ENCODE data around the gene DGKQ.

Gene DGKQ

DNA sequence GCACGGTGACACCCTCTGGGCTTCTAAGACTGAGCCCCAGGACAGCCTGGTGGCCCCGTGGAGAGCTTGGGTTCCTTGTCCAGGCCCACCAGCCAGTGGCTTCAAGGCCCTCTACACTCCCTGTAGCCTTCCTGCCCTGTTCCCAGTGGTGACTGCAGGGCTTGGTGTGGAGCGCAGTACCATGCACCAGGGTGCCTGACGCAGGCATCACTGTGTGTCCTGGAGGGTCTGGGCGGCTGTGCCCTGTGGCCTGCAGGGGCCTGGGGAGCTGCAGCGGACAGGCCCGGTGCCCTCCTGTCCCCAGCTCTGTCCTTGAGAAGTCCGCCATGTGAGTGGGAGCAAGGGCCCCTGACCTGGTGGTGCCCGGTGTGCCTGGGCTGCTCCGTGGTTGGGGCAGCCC is 42.4 kb upstream of the DGKQ start:
- Histone ChIP-seq H3K4me1 (peaks cover 0 to 35% (median 16%) of the 10 kb centered on the region in 4 donors), H3K4me3 (no peak overlapping the region), H3K36me3 (peaks cover 0 to 8% (median 0%) of the 10 kb centered on the region in 3 donors), H3K27ac (no peak overlapping the region), H3K27me3 (no peaks in the 10 kb centered on the region), H3K9me3 (no peaks in the 10 kb centered on the region)
- TF ChIP-seq CTCF (IDR thresholded peaks at IDR 0.05): no peak
- intact Hi-C loops (cut with DNase I; ENCODE audit: low total_unique reads): loop anchor here (10.0 kb wide), 1 partner anchor 231 kb away; no protein-coding TSS in a partner anchor
- DNase-seq: no peak

GRCh38 chr4:1015179-1015578 is 41.8 kb upstream of the DGKQ start:
- H3K36me3 ChIP-seq: peaks cover 0 to 8% (median 0%) of the 10 kb centered on the region in 3 donors
- peaks cover 0 to 41% (median 22%) of the 10 kb centered on the region in 4 donors for H3K4me1 ChIP-seq
- TF ChIP-seq CTCF (IDR thresholded peaks at IDR 0.05): no peak
- DNase-seq: no peak
- H3K9me3 ChIP-seq: no peaks in the 10 kb centered on the region
- H3K4me3 ChIP-seq: no peak overlapping the region
- H3K27ac ChIP-seq: no peak overlapping the region
- no peaks in the 10 kb centered on the region for H3K27me3 ChIP-seq
- intact Hi-C loops (cut with DNase I; ENCODE audit: low total_unique reads): loop anchor here (10.0 kb wide), 1 partner anchor 230 kb away; no protein-coding TSS in a partner anchor

DNA sequence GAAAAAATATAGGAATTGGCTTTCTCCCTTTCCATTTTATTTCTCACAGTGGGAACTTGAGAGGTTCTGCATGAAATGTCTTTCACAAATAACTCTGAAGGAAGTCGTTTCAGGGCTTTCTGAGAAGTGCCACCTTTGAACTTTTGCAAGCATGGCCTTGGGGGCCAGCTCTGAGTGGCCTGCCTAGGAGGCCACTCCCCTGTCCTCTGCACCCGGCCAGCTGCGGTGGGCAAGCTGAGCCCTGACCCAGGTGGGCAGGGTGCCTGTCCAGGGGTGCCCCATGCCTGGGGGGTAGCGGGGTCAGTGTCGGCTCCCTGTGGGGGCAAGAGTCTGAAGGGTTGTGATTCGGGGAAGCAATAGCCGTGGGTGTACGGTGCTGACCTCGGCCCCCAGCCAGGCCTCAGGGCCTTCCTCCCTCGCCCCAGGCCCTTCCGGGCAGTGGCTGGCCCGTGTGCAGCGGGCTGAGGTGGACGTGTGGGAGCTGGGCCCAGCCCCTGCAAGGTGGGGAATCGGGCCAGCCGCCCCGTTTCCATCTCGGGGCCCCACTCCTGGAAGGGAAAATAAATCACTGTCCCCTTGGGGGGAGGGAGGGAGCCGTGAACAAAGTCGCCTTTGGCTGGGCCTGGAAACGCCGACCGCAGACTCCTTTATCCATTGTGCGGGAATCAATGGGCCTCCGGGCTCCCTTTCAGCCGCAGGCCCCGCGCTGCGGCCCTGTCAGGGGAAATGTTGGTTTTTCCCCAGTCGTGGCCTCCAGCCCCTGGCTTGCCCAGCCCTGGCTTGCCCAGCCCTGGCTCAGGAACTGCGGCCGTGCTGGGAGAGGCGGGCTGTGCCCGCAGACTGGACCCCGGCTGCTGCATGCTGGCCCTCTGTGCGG is 41.2 kb upstream of the DGKQ start:
- H3K4me3 ChIP-seq: no peak overlapping the region
- no peak overlapping the region for H3K27ac ChIP-seq
- peaks cover 0 to 8% (median 0%) of the 10 kb centered on the region in 3 donors for H3K36me3 ChIP-seq
- no peaks in the 10 kb centered on the region for H3K9me3 ChIP-seq
- DNase-seq: no peak
- no peak for TF ChIP-seq CTCF (IDR thresholded peaks at IDR 0.05)
- no peaks in the 10 kb centered on the region for H3K27me3 ChIP-seq
- intact Hi-C loops (cut with DNase I; ENCODE audit: low total_unique reads): loop anchor here (10.0 kb wide), 1 partner anchor 230 kb away; no protein-coding TSS in a partner anchor
- H3K4me1 ChIP-seq: peaks cover 0 to 45% (median 25%) of the 10 kb centered on the region in 4 donors

DNA sequence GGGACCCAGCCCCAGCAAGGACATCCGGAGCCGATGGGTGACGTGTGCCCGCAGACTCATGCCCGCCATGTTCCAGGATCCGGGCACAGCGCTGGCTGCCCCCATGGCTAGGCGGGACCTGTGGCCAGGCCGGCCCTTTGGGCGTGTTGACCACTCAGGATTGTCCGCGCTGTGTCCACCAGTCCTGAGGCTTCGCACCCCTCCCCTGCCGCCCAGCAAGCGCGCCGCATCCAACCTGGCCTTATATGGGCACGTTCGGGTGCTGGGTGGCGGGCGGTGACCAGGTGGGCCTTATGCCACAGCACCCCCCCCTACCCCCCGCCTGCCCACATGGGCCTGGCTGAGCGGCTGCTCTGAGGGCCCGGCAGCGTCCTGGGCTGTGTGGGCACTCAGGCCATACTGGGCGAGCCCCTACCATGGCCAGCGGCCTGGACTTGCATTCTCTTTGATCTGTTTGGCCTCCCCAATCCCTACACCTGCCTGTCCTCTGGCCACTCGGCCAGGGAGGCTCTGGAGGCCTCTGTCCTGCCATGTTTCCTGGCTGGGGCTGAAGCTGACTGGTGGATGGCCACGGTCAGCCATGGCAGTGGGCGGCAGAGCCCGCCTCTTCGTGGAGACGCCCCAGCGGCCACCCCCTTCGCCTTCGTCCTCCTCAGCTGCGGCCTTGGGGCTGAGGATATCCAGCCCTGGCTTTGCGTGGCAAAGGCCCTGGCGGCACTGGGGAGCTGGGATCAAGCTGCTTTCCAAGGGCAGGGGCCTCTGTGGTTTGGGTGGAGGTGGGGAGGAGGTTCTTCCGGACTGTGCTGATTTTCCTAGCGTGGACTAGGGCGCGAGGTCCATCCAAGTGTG is 40.1 kb upstream of the DGKQ start:
- no peak for TF ChIP-seq CTCF (IDR thresholded peaks at IDR 0.05)
- intact Hi-C loops (cut with DNase I; ENCODE audit: low total_unique reads): loop anchor here (10.0 kb wide), 1 partner anchor 229 kb away; no protein-coding TSS in a partner anchor
- no peak overlapping the region for H3K4me3 ChIP-seq
- DNase-seq: no peak
- H3K27me3 ChIP-seq: peaks cover 0 to 6% of the 10 kb centered on the region in 2 donors
- H3K36me3 ChIP-seq: peaks cover 0 to 8% (median 0%) of the 10 kb centered on the region in 3 donors
- H3K4me1 ChIP-seq: peaks cover 0 to 54% (median 32%) of the 10 kb centered on the region in 4 donors
- H3K9me3 ChIP-seq: no peaks in the 10 kb centered on the region
- H3K27ac ChIP-seq: no peak overlapping the region

DNA sequence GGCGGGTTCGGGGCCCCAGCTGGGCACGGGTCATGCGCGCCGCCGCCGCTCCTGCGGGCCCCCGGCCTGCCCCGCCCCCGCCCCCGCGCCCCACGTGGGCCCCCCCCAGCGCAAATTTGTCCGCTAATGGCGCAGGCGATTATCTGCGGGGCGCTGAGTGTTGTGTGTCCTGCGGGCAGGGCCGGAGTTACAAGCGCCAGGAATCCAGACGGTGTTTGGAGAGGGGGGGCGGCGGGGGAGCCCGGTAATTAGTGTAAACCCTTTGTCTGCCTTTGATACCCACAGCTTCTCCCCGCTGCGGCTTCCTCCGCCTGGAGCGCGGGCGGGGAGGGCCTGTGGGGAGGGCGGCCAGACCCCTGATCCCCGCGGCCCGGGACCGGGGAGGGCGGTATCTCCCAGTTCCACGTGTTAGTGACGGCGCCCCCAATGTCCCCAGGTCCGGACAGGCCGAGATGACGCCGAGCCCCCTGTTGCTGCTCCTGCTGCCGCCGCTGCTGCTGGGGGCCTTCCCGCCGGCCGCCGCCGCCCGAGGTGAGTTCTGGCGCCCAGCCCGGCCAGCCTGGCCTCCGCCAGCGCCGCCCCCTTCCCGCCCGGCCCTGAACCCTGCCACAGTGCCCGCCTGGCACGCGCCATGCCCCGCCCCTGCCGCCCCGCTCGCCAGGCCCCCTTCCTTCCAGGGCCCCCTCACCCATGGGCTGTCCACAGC is 38.8 kb upstream of the DGKQ start:
- Histone ChIP-seq H3K9me3 (no peaks in the 10 kb centered on the region), H3K4me3 (peak overlapping the region; percentile 65 to 66), H3K27ac (peak overlapping the region; percentile 45 to 57), H3K4me1 (peaks cover 0 to 43% (median 32%) of the 10 kb centered on the region in 4 donors), H3K36me3 (peaks cover 0 to 8% (median 0%) of the 10 kb centered on the region in 3 donors), H3K27me3 (peaks cover 0 to 16% of the 10 kb centered on the region in 2 donors)
- intact Hi-C loops (cut with DNase I; ENCODE audit: low total_unique reads): loop anchor here (10.0 kb wide), 1 partner anchor 227 kb away; no protein-coding TSS in a partner anchor
- DNase-seq: no peak
- no peak for TF ChIP-seq CTCF (IDR thresholded peaks at IDR 0.05)

All from tibial artery (tissue), 4 donors.